Right renal pelvis (tissue), 4 donors: Measurements from ENCODE around the gene LEUTX. TPM values are rescaled to one million over a fixed set of nuclear protein-coding genes. Genes with fewer than 3 reads are reported as not detected.
"Not testable (repeated sequence)": the region's sequence is repeated elsewhere in the genome, so short reads cannot be mapped to it uniquely, and the experiment has no call there.

Source experiments
- DNase-seq, 4 donors: peaks; one replicate each; pipeline ENCODE4 v3.0.0-alpha.2; 2013; ENCODE audit warnings: low read depth in 4 of 4, low spot score in 3 of 4, missing footprints in 1 of 4
- polyA plus RNA-seq, 4 donors: library from polyadenylated mRNA; unstranded; fragments of 120-200 nt; gene quantifications; one replicate each; pipeline ENCODE4 v1.2.1, GENCODE V29; 2013; ENCODE audit not compliant: insufficient read length in 4 of 4

The LEUTX gene, protein sequence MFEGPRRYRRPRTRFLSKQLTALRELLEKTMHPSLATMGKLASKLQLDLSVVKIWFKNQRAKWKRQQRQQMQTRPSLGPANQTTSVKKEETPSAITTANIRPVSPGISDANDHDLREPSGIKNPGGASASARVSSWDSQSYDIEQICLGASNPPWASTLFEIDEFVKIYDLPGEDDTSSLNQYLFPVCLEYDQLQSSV
- not detected for polyA plus RNA-seq

DNA sequence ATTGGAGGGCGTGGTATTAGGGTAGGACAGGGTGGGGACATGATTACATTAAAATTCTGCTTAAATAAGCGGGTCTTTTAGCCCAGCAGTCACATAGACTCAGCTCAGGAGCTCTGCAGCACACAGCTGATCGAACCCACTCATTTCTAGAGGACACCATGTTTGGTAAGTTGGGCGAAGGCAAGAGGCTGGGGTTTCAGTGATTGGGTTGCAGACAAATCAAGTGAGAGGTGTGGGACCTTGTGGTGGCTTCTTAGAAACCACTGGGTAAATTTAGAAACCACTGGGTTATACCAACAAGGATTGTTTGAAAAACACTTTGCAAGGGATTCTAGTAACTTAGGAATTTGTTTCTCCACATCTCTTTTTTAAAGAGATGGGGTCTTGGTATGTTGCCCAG, at the start of gene LEUTX:
LEUTX (plus strand) TSS at position 92 of the 400 bp plus-strand sequence; CDS start at position 159, 67 bp downstream.
- DNase-seq: no peak

DNA sequence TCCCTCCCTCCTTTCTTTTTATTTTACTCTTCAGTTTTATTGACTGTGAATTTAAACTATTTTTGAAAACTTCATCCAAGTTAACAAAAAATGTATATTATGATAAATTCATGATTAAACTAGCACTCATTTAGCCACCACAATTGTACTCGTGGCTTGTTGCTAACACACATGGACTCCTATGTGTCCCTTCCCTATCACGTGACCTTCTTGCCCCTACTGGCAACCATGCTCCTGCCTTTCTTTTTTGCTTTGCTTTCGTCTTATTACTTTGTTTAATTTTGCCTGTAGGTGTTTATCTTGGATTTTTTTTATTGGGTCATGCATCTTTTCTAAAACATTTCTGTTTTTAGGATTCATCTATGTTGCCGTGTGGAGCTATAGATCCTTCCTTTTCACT, 49.1 kb upstream of the LEUTX start:
- DNase-seq: no peak

DNA sequence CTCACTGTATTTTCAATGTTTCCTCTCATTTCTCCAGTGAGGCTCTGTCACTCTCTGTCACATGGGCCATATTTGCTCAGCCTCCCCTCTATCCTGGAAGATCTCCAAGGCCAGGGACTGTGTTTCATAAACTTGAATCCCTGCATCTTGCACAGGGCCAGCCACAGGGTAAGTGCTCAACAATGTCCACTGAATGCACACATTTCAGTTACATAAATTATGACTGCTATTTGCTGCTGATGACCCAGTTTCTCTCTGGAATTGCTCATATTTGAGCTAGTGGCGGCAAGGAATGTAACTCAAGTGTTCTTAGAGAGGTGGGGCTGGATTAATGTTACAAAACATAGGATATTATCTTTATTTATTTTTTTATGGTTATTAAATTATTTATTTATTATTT, 47.0 kb upstream of the LEUTX start:
- no peak for DNase-seq

DNA sequence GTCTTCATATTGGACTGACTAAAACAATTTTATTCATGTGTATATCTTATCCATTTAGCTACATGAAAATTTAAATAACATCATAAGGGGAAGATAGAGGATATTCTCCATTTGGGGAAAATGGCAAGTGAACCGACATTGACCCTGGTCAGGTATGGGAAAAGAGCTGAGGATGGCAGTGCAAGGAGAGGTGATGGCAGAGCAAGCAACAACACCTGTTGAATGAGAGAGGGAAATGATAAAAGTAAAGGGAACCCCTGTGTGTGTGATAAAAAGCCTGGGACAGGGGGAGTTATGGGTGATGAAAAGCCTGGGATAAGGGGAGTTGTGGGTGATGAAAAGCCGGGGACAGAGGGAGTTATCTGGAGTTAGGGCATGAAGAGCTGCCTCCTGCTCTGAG, 44.8 kb upstream of the LEUTX start:
- DNase-seq: no peak

DNA sequence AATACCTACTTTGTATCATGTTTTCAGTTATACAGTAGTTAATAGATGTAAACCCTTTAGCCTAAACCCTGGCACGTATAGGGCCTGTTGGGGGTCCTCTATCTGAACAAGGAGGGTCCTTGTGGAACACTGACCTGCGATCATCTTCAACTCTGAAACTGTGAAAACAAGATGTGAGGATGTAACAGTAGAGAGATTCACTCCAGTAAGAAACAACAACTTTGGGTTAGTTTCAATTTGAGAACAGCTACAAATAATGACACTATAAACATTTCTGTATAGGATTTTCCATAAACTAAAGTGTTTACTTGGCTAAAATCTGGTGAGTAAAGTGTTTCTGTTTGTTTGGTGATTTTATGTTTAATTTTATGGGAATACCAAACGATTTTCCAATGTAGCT, 43.0 kb upstream of the LEUTX start:
- DNase-seq: no peak

DNA sequence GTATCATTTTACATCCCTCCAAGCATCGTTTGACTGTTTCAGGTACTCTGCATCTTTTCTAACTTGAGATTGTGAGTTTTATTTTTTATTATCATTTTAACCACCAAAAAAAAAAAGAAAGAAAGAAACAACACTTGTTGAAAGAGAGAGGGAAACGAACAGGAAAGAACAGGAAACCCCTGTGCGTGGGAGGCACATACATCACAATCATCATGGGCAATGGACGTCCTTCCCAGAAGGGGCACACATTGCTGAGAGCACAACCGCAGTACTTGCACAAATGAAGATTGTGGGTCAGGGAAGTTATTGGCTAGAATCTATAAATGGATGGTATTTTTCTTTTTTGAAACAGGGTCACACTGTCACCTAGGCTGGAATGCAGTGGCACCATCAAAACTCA, 42.6 kb upstream of the LEUTX start:
- no peak for DNase-seq

DNA sequence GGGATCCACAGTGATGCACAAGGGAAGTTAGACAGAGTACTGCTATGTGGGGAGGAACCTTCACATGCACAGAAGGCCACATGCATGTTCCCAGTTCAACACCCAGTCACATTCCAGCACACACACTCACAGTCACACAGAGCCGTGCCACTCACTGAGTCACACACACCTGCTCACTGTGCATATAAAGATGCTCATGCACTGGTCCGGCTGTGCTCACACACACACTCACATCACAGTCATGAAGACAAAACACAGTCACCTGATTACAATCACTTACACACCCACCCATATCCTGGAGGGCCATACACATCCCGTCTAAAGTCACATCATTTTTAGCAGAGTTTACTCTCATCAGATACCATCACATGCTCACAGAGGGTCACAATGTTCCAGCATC, 41.3 kb upstream of the LEUTX start:
- no peak for DNase-seq

DNA sequence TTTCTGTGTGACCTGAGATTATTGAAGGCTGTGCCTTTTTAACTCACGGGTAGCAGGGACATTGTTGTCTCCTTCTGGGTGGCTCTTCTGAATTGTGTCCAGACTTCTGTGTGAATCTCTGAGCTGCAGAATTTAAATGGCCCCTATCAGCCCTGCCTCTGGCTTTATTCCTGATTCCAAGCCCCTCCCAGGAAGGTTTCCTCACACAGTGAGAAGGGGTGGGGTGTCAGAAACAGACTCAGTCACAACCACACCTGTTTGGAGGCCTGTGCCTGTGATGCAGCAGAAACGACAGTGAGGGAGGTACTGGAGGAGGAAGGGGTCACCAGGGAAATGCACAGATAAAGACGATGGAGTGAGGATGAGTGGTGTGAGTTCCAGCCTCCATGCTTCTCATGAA, 40.8 kb upstream of the LEUTX start, which contains the start of gene CLC:
CLC (minus strand) TSS at position 139 of the 400 bp plus-strand sequence; CDS start at position 62, 77 bp downstream.
- no peak for DNase-seq

DNA sequence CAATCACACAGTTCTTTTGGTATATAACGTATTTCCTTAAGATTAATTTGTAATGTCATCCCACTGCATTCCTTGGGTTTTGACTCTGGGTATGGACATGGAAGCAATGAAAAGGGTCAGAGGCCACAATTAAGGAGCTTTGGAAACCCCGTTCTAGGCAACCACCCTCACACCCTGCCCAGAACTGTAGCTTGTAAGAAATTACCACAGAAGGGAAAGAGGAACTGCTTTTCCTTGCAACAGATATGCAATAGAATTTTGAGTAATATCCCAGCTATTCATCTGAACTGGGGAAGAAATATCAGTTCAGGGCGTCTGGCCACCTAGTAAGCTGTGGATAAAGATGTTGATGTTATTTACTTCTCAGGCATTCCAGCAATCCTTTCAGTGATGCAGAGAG, 39.8 kb upstream of the LEUTX start:
- DNase-seq: no peak

DNA sequence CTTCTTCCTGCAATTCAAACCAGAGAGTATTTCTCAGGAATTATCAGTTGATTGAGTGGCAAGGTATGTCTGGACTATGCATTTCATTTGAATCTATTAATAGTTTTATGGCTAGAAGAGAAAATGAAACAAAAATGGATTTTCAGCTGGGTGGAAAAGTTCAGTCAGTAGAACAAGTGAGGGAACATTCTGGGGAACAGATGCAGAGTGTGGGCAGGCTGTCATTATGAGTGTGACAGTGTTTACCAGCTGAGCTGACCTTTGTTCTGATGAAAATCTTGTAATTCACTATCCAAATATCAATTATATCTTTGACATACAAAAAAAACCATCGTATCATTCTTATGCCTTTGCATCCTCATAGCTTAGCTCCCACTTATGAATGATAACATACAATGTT, 38.3 kb upstream of the LEUTX start:
- no peak for DNase-seq

DNA sequence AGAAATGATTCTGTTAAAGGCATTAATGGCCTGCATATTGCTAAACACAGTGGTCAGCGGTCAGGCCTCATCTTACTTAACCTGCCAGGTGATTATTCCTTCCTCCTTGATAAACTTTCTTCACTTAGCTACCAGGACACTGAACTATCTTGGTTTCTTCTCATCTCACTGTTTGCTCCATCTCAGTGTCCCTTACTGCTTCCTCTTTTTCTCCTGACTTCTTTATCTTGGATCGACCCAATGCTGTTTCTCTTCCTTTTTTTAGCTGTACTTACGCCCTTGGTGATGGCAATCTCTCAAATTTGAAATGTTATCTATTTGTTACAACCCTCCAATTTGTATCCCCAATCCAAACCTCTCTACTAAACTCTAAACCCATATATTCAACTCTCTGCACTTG, 33.0 kb upstream of the LEUTX start:
- no peak for DNase-seq

DNA sequence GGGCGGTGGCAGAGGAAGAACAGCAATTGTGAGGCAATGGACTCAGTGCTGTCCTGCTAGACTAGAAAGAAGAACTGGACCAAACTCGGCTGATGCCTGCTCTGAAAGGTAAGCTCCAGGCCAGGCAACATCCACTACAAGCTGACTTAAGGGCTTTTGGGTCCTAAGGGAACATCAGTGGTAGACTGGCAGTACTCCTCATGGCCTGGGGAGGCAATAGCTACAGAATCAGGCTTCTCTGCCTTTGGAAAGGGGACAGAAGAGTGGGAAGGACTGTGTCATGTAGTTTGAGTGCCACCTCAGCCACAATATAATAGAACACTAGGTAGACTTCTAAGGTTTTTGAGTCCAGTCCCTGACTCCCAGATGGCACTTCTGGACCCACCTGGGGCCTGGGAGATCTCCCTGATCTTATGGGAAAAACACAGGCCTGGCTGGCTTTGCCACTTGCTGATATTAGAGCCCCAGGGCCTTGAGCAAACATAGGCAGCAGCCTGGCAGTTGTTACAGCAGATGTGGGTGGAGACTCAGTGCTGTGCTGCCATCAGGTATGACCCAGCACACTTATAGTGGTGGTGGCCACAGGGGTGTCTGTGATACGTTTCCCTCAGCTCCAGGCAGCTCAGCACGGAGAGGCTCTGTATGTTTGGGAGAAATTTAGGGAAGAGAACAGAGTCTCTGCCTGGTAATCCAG, 31.7 kb upstream of the LEUTX start:
- no peak for DNase-seq

DNA sequence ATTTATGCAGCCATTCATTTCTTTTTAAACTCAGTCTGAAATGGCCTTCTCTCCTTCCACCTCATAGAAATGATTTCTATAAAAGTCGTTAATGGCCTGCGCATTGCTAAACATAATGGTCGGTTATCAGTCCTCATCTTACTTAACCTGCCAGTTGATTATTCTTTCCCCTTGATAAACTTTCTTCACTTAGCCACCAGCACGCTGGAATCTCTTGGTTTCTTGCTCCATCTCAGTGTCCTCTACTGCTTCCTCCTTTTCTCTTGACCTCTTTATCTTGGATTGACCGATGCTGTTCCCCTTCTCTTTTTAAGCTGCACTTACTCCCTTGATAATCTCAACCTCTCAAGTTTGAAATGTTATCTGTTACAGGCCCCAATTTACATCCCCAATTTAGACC, 28.7 kb upstream of the LEUTX start:
- DNase-seq: no peak

DNA sequence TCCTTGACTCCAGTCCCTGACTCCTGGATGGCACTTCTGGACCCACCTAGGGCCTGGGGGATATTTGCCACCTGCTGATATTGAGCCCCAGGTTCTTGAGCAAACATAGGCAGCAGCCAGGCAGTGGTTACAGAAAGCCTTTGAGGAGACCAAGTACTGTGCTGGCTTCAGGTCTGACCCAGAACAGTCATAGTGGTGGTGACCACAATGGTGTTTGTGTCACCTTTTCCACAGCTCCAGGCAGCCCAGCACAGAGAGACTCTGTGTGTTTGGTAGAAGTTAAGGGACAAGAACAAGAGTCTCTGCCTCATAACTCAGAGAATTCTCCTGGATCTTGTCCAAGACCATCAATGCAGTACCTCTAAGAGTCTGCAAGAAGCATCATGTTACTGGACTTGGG, 26.3 kb upstream of the LEUTX start:
- DNase-seq: no peak

DNA sequence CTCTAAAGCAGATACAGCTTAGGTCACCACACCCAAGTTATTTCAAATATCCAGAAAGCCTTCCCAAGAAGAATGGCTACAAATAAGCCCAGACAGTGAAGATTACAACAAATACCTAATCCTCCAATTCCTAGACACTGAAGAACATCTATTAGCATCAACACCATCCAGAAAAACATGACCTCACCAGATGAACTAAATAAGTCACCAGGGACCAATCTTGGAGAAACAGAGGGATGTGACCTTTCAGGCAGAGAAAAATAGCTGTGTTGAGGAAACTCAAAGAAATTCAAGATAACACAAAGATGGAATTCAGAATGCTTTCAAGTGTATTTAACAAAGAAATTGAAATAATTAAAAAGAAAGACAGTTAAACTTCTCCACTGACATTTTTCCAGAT, 25.9 kb upstream of the LEUTX start:
- no peak for DNase-seq

DNA sequence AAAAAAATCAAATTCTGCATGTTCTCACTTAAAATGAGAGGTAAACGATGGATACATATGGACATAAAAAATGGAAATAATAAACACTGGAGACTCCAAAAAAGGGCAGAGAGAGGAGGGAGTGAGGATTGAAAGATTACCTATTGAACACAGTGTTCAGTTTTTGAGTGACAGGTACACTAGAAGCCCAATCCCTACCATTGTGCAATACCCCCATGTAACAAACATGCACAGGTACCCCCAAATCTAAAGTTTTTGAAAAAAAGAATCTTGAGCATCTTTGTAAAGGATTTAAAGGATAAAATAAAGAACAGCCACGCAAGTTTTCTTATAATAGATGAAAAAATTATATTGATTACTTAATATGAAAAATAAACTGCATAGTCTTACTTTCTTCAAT, 24.1 kb upstream of the LEUTX start:
- no peak for DNase-seq

DNA sequence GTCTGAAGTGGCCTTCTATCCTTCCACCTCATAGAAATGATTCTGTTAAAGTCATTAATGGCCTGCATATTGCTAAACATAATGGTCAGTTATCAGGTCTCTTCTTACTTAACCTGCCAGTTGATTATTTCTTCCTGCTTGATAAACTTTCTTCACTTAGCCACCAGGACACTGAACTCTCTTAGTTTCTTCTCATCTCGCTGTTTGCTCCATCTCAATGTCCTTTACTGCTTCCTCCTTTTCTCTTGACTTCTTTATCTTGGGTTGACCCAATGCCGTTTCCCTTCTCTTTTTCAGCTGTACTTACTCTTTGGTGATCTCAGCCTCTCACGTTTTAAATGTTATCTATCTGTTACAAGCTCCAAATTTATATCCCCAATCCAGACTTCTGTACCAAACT, 23.7 kb upstream of the LEUTX start:
- no peak for DNase-seq

DNA sequence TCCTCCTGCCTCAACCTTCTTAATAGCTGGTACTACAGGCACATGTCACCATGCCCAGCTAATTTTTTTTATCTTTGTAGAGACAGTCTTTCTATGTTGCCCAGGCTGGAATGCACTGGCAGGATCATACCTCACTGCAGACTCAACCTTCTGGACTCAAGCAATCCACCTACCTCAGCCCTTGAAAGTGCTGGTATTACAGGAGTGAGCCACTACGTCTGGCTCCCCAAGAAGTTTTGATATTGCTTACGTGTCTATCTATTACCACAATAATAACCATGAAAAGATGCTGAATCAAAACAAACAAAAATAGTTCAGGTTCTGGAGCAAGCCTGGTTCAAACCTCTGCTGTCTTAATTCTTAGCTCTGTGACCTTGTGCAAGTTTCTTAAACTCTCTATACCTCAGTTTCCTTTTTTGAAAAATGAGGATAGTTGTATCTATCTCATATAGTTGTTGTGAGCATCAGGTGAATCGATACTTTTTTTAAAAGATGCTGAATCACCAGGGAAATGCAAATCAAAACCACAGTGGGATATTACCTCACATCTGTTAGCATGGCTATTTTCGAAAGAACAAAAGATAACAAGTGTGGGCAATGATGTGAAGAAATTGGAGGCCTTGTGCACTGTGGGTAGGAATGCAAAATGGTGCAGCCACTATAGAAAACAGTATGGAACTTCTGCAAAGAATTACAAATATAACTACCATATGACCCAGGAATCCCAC, 19.0 kb upstream of the LEUTX start:
- no peak for DNase-seq

DNA sequence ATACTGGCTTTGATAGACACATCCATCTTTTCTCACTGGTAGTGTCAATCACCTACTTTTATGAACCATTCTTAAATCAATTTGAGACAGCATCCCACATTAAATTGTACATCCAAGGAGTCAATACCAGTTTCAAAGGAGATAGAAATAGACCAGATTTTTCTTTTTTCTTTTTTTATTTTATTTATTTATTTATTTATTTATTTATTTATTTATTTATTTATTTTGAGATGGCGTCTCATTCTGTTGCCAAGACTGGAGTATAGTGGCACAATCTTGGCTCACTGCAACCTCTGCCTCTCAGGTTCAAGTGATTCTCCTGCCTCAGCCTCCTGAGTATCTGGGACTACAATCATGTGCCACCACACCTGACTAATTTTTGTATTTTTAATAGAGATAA, 16.8 kb upstream of the LEUTX start:
- DNase-seq: not testable (repeated sequence)

DNA sequence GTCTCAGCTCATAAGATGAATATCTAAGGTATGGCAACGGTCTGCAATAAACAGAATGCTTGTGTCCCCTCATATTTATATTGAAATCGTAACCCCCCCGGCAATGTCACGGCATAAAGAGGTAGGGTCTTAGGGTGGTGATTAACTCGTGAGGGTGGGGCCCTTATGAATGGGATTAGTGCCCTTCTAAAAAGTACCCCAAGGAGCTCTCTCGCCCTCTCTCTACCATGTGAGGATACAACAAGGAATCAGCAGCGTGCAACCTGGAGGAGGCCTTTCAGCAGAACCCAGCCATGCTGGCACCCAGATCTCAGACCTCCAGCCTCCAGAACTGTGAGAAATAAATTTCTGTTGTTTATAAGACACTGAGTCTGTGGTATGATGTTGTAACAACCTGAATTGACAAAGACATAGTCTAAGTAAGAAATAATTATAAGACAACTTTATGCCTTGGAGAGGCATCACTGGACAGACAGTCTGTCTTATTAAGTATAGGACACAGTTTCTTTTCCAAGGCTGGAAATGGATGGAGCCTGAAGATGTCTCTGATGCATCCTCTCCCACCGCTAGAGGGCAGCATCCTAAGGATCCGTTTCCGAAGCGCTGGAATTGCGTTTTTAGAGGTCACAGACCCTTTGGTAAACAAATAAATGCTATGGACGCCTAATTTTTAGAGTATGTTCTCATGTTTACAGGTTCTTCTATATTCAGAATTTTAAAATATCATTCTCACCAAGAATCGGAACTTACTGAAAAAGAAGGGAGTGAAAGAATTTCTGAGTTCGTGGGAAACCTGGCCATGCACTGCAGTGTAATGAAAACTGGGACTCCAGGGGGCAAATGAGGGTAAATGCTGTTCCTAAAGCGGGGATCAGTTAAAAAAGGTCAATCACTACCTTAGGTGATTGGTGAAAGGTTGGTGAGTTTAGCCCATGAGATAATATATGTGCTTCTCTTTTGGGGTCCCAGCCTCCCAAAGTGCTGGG, 13.3 kb upstream of the LEUTX start:
- peak in 2 of 4 donors; percentile 10 to 20 for DNase-seq

DNA sequence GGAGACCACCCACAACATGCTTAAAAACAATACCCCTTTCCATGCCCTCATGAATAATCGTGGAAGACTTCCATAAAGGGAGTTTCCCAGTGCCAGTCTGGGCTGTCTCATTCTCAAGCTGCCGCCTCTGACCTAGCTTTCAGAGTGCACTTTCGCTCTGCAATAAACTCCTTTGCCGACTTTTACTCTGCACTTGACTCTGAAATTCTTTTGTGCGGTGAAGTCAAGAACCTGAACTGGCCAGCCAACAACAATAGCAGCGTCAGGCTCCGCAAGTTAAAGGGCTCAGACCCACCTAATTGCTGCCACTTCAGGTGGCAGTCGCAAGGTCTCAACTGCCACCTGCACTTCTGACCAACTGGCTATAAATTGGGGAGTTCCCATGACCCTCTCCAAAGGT, 10.3 kb upstream of the LEUTX start:
- DNase-seq: no peak
